ENCODE data around the gene ATP8B3.
A peak's percentile ranks its signal among the peaks of the same experiment; 100 is the strongest.

The ATP8B3 gene

DNA sequence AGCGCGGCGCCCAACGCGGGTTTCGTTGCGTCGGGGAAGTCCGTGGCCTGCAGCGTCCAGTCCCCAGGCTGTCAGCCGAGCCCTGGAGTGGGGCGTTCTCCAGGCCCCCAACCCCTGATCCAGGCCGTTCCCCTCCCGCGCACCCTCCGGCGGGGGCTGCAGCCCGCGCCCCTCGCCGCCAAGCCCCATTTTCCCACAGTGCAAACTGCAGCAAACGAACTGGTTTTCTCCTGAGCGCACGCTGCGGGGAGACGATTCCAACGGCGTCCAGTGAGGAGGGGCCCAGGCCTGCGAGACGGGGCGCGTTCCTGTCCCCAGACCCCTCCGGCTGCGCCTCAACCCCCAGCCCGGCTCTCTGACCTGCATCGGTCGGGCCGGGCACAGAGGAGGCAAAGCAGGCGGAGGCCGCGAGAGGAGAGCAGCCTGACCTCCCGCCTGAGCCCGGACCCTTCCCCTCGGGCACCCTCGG, 63.2 kb downstream of the ATP8B3 start:
- Histone ChIP-seq H3K9me3 (ENCODE audit: control insufficient read depth, low read length) (no peaks in the 10 kb centered on the region), H3K27me3 (ENCODE audit: control insufficient read depth, insufficient read depth, low read length) (peaks cover 52% of the 10 kb centered on the region), H3K4me1 (ENCODE audit: control insufficient read depth, insufficient read depth, low read length) (peaks cover 59% of the 10 kb centered on the region), H3K9ac (ENCODE audit: low read length) (peak overlapping the region; percentile 89), H3K36me3 (ENCODE audit: control insufficient read depth, insufficient read depth, low read length) (no peaks in the 10 kb centered on the region), H3K4me3 (ENCODE audit: low read length) (peak overlapping the region; percentile 46)

GRCh38 chr19:1748115-1748872, 63.8 kb downstream of the ATP8B3 start:
- H3K4me3 ChIP-seq (ENCODE audit: low read length) = peak overlapping the region; percentile 46
- peaks cover 59% of the 10 kb centered on the region for H3K4me1 ChIP-seq (ENCODE audit: control insufficient read depth, insufficient read depth, low read length)
- H3K36me3 ChIP-seq (ENCODE audit: control insufficient read depth, insufficient read depth, low read length) = no peaks in the 10 kb centered on the region
- H3K9me3 ChIP-seq (ENCODE audit: control insufficient read depth, low read length) = no peaks in the 10 kb centered on the region
- H3K9ac ChIP-seq (ENCODE audit: low read length) = peak overlapping the region; percentile 89
- peaks cover 52% of the 10 kb centered on the region for H3K27me3 ChIP-seq (ENCODE audit: control insufficient read depth, insufficient read depth, low read length)

- peaks cover 52% of the 10 kb centered on the region for H3K4me1 ChIP-seq (ENCODE audit: control insufficient read depth, insufficient read depth, low read length)
- H3K27me3 ChIP-seq (ENCODE audit: control insufficient read depth, insufficient read depth, low read length) = peaks cover 48% of the 10 kb centered on the region
- no peaks in the 10 kb centered on the region for H3K36me3 ChIP-seq (ENCODE audit: control insufficient read depth, insufficient read depth, low read length)
- H3K9ac ChIP-seq (ENCODE audit: low read length) = peak overlapping the region; percentile 89
- H3K9me3 ChIP-seq (ENCODE audit: control insufficient read depth, low read length) = no peaks in the 10 kb centered on the region
- peak overlapping the region; percentile 46 for H3K4me3 ChIP-seq (ENCODE audit: low read length)
Measured at GRCh38 chr19:1747285-1748114, 64.6 kb downstream of the ATP8B3 start.

DNA sequence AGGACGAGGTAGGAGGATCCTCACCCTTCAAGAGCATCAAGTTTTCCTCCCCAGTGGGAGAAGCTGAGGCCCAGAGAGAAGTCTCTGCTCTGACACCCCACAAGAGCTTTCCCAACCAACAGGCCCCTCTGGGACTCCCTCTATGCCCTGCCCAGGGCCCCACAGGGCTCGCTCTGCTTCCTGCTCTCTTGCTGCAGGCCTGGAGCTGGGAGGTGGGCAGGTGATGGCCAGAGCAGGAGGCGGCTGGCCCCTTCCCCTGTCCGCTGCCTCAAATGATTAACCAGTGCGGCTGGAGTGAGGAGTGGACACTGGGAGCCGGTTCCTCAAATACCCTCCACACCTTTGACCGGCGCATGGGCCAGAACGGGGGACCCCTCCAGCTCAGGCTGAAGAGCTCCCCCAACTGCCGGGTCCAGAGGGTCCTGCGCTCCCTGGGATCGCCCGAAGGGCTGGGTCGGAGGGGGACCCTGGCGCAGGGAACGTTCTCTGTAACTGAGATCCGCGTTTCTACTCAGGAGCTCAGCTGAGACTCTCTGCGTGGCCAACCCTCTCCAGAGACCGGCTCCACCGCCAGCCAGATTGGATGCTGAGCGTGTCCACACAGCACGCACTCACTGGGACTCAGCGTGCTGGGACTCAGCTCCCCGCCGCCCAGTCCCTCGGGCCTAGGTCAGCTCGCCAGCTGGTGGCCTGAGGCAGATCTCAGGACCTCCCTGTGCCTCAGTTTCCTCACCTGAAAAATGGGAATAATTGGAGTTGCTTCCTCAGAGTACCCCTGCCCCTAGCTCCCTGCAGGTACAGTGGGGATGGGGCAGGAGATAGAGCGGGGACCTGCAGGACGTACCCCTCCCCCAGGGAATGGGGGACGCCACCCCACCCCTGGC, 65.4 kb downstream of the ATP8B3 start:
- Histone ChIP-seq H3K4me1 (ENCODE audit: control insufficient read depth, insufficient read depth, low read length) (peaks cover 45% of the 10 kb centered on the region), H3K27me3 (ENCODE audit: control insufficient read depth, insufficient read depth, low read length) (peaks cover 42% of the 10 kb centered on the region), H3K4me3 (ENCODE audit: low read length) (no peak overlapping the region), H3K36me3 (ENCODE audit: control insufficient read depth, insufficient read depth, low read length) (no peaks in the 10 kb centered on the region), H3K9me3 (ENCODE audit: control insufficient read depth, low read length) (no peaks in the 10 kb centered on the region), H3K9ac (ENCODE audit: low read length) (peak overlapping the region; percentile 22)

DNA sequence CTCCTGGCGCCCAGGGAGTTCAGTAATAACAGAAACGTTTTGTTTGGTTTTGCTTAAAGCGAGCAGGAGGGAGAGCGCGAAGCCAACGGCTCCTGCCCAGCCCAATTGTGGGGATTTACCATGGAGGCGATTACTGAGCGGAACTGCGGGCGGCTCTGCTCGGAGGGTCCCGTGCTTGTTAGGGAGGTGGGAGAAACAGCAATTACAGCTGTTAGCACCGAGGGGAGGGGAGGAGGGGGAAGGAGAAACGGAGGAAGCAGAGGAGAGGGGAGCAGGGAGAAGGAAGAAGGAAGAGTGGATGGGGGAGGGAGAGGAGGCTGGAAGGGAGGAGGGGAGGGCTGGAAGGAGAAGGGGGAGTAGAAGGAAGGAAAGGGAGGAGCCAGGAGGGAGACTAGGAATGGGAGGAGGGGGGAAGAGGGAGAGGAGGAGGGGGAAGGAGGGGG, 66.5 kb downstream of the ATP8B3 start:
- peak overlapping the region; percentile 18 for H3K9ac ChIP-seq (ENCODE audit: low read length)
- H3K27me3 ChIP-seq (ENCODE audit: control insufficient read depth, insufficient read depth, low read length) = peaks cover 37% of the 10 kb centered on the region
- H3K9me3 ChIP-seq (ENCODE audit: control insufficient read depth, low read length) = no peaks in the 10 kb centered on the region
- H3K4me1 ChIP-seq (ENCODE audit: control insufficient read depth, insufficient read depth, low read length) = peaks cover 41% of the 10 kb centered on the region
- H3K4me3 ChIP-seq (ENCODE audit: low read length) = peak overlapping the region; percentile 7
- no peaks in the 10 kb centered on the region for H3K36me3 ChIP-seq (ENCODE audit: control insufficient read depth, insufficient read depth, low read length)

DNA sequence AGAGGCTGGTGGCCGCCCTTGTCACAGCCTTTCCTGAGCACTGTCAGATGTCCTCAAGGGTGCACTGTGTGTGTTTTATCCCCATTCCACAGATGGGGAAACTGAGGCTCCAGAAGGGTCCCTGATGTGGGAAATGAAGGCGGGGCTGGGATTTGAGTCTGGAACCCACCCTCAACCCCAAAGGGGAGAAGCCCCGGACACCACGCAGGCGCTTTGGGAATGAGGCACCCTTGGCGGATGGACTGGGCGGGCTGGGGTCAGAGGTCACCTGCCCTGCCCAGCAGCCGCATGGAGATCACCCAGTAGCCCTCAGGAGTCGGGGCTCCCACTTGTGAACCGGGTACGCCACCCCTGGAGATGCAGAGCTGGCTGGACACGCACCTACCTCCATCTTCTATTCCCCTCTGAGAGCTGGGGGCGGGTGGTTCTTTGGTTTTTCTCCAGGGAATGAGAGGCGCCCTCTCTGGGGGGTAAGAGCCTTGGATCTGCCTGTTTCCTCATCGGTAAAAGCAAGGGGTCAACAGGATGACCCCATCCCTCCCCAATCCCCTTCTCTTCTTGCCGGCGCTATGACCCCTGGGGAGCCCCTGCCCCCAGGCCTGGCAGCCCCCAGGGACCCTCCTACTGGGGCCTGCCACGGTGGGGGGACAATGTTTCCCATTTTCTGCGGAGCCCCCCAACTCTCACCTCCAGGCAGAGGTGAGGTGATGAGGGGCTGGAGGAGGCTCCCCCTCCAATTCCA, 67.1 kb downstream of the ATP8B3 start:
- Histone ChIP-seq H3K4me3 (ENCODE audit: low read length) (peak overlapping the region; percentile 7), H3K4me1 (ENCODE audit: control insufficient read depth, insufficient read depth, low read length) (peaks cover 34% of the 10 kb centered on the region), H3K27me3 (ENCODE audit: control insufficient read depth, insufficient read depth, low read length) (peaks cover 31% of the 10 kb centered on the region), H3K9ac (ENCODE audit: low read length) (peak overlapping the region; percentile 18), H3K9me3 (ENCODE audit: control insufficient read depth, low read length) (no peaks in the 10 kb centered on the region), H3K36me3 (ENCODE audit: control insufficient read depth, insufficient read depth, low read length) (no peaks in the 10 kb centered on the region)

- Histone ChIP-seq H3K4me1 (ENCODE audit: control insufficient read depth, insufficient read depth, low read length) (peaks cover 33% of the 10 kb centered on the region), H3K4me3 (ENCODE audit: low read length) (no peak overlapping the region), H3K36me3 (ENCODE audit: control insufficient read depth, insufficient read depth, low read length) (no peaks in the 10 kb centered on the region), H3K9ac (ENCODE audit: low read length) (no peak overlapping the region), H3K27me3 (ENCODE audit: control insufficient read depth, insufficient read depth, low read length) (peaks cover 25% of the 10 kb centered on the region), H3K9me3 (ENCODE audit: control insufficient read depth, low read length) (no peaks in the 10 kb centered on the region)
Measured at GRCh38 chr19:1744133-1744665, 67.9 kb downstream of the ATP8B3 start.

- Histone ChIP-seq H3K36me3 (ENCODE audit: control insufficient read depth, insufficient read depth, low read length) (no peaks in the 10 kb centered on the region), H3K9me3 (ENCODE audit: control insufficient read depth, low read length) (no peaks in the 10 kb centered on the region), H3K4me1 (ENCODE audit: control insufficient read depth, insufficient read depth, low read length) (peaks cover 27% of the 10 kb centered on the region), H3K9ac (ENCODE audit: low read length) (no peak overlapping the region), H3K27me3 (ENCODE audit: control insufficient read depth, insufficient read depth, low read length) (peaks cover 14% of the 10 kb centered on the region), H3K4me3 (ENCODE audit: low read length) (no peak overlapping the region)
Measured at GRCh38 chr19:1742989-1743696, 68.9 kb downstream of the ATP8B3 start.

- no peak overlapping the region for H3K4me3 ChIP-seq (ENCODE audit: low read length)
Measured at GRCh38 chr19:1739960-1740629, 72.0 kb downstream of the ATP8B3 start.

GRCh38 chr19:1736927-1737326, 75.1 kb downstream of the ATP8B3 start:
- Histone ChIP-seq H3K4me1 (ENCODE audit: control insufficient read depth, insufficient read depth, low read length) (no peaks in the 10 kb centered on the region), H3K4me3 (ENCODE audit: low read length) (no peak overlapping the region), H3K9me3 (ENCODE audit: control insufficient read depth, low read length) (no peaks in the 10 kb centered on the region), H3K27me3 (ENCODE audit: control insufficient read depth, insufficient read depth, low read length) (peaks cover 25% of the 10 kb centered on the region), H3K9ac (ENCODE audit: low read length) (no peak overlapping the region), H3K36me3 (ENCODE audit: control insufficient read depth, insufficient read depth, low read length) (no peaks in the 10 kb centered on the region)

More at GRCh38 chr19:1739960-1740629, 72.0 kb downstream of the ATP8B3 start:
- Histone ChIP-seq H3K9ac (ENCODE audit: low read length) (no peak overlapping the region), H3K36me3 (ENCODE audit: control insufficient read depth, insufficient read depth, low read length) (no peaks in the 10 kb centered on the region), H3K27me3 (ENCODE audit: control insufficient read depth, insufficient read depth, low read length) (peaks cover 11% of the 10 kb centered on the region), H3K9me3 (ENCODE audit: control insufficient read depth, low read length) (no peaks in the 10 kb centered on the region), H3K4me1 (ENCODE audit: control insufficient read depth, insufficient read depth, low read length) (peaks cover 5% of the 10 kb centered on the region)
